GM19023 (cell line): ENCODE results near the gene MUC3A.
"Not testable (repeated sequence)": the region's sequence is repeated elsewhere in the genome, so short reads cannot be mapped to it uniquely, and the experiment has no call there.

Experiments used
- ATAC-seq: cut with Tn5 transposase; IDR thresholded peaks from one replicate; pipeline ENCODE4 v1.9.1; 2021; ENCODE audit warnings: mild to moderate bottlenecking, moderate library complexity; ENCODE audit not compliant: unreplicated experiment

MUC3A gene, protein sequence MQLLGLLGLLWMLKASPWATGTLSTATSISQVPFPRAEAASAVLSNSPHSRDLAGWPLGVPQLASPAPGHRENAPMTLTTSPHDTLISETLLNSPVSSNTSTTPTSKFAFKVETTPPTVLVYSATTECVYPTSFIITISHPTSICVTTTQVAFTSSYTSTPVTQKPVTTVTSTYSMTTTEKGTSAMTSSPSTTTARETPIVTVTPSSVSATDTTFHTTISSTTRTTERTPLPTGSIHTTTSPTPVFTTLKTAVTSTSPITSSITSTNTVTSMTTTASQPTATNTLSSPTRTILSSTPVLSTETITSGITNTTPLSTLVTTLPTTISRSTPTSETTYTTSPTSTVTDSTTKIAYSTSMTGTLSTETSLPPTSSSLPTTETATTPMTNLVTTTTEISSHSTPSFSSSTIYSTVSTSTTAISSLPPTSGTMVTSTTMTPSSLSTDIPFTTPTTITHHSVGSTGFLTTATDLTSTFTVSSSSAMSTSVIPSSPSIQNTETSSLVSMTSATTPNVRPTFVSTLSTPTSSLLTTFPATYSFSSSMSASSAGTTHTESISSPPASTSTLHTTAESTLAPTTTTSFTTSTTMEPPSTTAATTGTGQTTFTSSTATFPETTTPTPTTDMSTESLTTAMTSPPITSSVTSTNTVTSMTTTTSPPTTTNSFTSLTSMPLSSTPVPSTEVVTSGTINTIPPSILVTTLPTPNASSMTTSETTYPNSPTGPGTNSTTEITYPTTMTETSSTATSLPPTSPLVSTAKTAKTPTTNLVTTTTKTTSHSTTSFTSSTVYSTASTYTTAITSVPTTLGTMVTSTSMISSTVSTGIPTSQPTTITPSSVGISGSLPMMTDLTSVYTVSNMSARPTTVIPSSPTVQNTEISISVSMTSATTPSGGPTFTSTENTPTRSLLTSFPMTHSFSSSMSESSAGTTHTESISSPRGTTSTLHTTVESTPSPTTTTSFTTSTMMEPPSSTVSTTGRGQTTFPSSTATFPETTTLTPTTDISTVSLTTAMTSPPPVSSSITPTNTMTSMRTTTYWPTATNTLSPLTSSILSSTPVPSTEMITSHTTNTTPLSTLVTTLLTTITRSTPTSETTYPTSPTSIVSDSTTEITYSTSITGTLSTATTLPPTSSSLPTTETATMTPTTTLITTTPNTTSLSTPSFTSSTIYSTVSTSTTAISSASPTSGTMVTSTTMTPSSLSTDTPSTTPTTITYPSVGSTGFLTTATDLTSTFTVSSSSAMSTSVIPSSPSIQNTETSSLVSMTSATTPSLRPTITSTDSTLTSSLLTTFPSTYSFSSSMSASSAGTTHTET (N-terminal part only)

GRCh38 chr7:100949227-100949932 lies at the start of gene MUC3A:
MUC3A (plus strand) TSS chr7:100949534; CDS start chr7:100949625, 91 bp downstream.
- no peak for ATAC-seq

DNA sequence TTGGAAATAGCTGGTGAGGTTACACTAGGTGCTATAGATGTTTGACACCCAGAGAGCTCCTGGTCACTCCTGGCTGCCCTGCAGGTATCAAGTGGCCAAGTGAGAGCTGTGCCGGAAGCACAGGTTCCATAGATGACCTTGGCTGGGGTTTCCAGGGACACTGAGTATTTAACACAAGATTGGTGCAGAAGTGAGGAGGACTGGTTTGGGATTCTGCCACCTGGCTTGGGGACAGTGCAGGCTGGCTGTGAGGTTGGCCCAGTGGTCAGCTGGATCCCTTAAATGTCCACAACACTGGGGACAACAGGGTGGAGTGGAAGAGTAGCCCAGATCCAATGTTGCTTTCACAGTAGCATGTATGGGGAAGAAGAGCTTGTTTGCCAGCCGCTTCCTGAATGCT lies 48.4 kb upstream of the MUC3A start:
- ATAC-seq, result no peak

GRCh38 chr7:100901921-100902332 lies 47.4 kb upstream of the MUC3A start:
- no peak for ATAC-seq

DNA sequence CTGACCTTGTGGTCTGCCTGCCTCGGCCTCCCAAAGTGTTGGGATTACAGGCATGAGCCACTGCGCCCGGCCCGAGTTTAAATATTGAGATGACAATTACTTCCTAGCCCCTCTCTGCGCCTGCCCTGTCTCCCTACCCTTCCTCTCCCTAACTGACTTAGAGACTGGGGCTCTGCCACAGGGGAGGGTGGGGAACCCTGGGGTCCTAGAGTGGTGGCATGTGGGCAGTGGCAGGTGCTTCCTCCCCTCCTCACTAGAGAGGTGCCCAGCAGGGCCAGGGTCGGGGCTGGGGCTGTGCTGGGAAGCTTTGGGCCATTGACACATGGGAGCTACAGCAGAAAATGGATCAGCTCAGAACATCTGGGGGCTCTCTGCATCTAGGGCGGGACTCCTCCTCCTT lies 46.7 kb upstream of the MUC3A start:
- ATAC-seq, result no peak

GRCh38 chr7:100908512-100908911 lies 40.8 kb upstream of the MUC3A start:
- no peak for ATAC-seq

DNA sequence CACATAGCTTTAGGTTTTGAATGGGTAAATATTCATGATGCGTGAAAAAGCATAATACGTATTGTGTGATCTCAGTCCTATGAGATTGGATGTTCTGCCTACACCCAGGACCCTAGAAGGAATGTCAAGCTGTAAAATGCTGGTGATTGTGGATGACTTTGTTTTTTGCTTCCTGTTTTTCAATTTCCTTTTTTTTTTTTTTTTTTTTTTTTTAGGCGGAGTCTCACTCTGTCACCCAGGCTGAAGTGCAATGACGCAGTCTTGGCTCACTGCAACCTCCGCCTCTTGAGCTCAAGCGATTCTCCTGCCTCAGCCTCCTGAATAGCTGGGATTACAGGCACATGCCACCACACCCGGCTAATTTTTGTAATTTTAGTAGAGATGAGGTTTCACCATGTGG lies 38.9 kb upstream of the MUC3A start:
- not testable (repeated sequence) for ATAC-seq

- ATAC-seq, result no peak
Measured at GRCh38 chr7:100911484-100911883, 37.9 kb upstream of the MUC3A start.

GRCh38 chr7:100914208-100914878 lies 35.0 kb upstream of the MUC3A start:
- ATAC-seq, result no peak

DNA sequence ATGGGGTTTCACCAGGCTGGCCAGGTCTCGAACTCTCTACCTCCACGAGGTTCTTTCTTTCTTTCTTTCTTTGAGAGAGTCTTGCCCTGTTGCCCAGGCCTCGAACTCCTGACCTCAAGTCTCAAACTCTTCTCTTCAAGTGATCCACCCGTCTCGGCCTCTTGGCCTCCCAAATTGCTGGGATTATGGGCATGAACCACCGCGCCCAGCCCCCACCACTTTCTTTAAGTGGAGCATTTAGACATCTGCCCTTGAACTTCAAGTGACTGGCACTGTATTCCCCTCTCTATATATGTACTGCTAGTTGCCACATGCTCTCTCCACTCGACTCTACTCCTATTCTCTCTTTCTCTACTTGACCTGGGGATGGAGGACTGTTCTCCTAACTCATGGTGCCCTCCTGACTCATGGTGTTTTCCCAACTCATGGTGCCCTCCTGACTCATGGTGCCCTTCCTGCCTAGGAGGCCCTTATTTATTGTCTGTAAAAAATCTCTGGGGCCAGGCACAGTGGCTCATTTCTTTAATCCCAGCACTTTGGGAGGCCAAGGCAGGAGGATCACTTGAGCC lies 34.4 kb upstream of the MUC3A start:
- ATAC-seq, result no peak

DNA sequence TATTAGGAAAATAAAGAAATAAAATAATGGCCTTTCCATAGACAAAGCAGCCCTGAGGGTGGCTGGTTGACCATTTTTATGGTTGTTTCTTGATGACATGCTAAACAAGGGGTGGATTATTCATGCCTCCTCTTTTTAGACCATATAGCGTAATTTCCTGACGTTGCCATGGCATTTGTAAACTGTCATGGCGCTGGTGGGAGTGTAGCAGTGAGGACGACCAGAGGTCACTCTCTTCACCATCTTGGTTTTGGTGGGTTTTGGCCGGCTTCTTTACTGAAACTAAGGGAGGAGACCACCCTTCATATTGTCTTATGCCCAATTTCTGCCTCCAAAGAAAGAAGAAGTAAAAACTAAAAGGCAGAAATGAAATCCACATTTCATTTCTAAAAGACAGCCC lies 30.0 kb upstream of the MUC3A start:
- ATAC-seq, result not testable (repeated sequence)

GRCh38 chr7:100919779-100920437 lies 29.4 kb upstream of the MUC3A start:
- not testable (repeated sequence) for ATAC-seq

DNA sequence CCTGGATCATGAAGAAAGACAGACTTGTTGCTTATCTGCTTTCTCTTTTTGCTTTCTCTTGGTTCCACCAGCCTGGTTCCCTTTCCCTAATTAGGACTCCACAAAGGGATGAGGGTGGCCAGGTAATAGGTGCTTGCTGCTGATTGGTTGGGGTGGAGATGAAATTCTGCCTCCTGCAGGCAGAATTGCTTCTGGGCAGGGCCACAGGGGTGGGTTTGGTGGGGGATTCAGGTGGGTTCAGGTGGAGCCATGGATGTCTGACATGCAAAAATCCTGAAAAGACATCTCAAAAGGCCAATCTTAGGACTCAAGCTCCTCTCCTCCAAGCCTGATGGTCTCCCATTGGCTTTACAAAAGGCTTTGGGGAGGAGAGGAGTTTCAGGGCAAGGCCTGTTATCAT lies 28.3 kb upstream of the MUC3A start:
- ATAC-seq, result no peak

- not testable (repeated sequence) for ATAC-seq
Measured at GRCh38 chr7:100923616-100924015, 25.7 kb upstream of the MUC3A start.

DNA sequence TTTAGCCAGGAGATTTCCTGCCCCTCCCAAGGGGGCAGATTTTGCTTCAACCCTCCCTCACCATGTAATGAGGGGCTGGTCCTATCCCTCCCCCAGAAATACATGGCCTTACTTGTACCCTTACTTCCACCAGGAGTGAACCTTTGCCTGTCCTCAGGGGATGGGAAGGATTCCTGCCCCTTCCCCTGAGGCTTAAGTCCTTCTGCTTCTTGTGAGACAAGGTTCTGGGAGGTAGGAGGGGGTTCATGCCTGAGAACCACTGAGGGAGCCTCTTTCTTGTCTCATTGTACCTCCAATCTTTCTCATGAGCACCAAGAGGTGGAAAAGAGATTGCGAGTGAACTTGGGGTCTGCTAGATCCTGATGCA lies 19.5 kb upstream of the MUC3A start:
- no peak for ATAC-seq

DNA sequence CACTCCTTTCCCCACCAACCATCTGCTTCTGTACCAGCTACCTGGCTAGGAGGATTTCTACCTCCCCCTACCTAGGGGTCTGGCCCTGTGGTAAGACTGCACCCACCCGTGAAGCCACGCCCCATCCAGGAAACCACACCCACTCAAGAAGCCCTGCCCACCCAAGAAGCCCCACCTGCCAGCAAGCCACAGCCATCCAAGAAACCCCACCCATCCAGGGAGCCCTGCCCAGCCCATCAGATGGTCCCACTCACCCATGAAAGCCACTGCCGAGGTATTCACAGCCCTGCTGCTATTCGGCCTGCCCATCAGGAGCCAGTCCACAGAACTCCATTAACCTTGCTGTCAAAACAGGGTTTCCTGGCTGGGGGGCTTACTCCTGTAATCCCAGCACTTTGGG lies 15.6 kb upstream of the MUC3A start:
- ATAC-seq, result no peak

GRCh38 chr7:100935381-100935780 lies 14.0 kb upstream of the MUC3A start:
- ATAC-seq, result not testable (repeated sequence)

- ATAC-seq, result not testable (repeated sequence)
Measured at GRCh38 chr7:100936167-100936566, 13.2 kb upstream of the MUC3A start.

DNA sequence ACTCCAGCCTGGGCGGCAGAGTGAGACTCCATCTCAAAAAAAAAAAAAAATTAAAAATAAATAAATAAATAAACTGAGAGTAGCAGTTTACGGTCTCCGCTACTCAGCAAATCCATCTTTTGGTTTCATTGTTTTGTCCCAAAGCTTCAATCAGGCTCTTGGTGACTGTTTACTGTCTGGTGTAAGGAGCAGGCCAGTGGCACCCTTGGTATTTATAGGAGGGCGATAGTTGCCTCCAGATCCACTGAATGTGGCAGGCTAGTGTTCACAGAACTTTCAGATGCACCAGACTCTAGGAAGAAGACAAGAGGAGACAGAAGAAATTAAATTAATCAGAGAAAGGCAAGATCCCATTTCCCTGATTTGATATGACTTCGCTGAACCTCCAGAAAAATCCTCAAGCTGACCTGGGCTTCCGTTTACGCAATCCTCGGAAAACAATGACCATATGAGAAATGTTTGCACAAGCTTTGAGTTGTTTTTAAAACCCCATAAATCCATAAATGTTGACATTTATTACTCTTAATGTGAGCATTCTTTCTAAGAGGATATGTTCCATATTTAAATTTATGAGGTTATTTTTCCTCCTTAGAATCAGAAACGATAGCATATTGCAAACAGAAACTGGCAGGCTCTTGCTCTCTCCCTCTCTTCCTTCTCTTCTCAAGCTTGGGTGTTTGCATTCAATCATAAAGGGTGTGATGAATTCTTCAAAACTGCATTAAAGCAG lies 7.1 kb upstream of the MUC3A start:
- no peak for ATAC-seq
